A673 (cell line): ENCODE data around the gene FSTL4.

Experiments used
- CTCF ChIP-seq: fragments of 300-800, 200-600 bp; sonication (generic); conservative IDR thresholded peaks from 2 replicates; pipeline ENCODE4 v1.5.1; 2017; ENCODE audit warnings: low read depth, mild to moderate bottlenecking, antibody characterized with exemption, low read length, moderate library complexity, mixed read lengths
- EZH2 ChIP-seq: fragments of 200-600 bp; sonication (generic); IDR thresholded peaks from 2 replicates; pipeline ENCODE4 v1.6.1; 2017; ENCODE audit warnings: borderline replicate concordance, low read depth, mild to moderate bottlenecking, mixed read lengths, antibody characterized with exemption, low read length; ENCODE audit not compliant: poor library complexity, severe bottlenecking

GRCh38 chr5:133521801-133522200 lies 90.5 kb downstream of the FSTL4 start:
- TF ChIP-seq CTCF (no peak), EZH2 (no peak)
